ENCODE data around the gene ENPP5.
A peak's percentile ranks its signal among the peaks of the same experiment; 100 is the strongest.
"Not testable (repeated sequence)": the region's sequence is repeated elsewhere in the genome, so short reads cannot be mapped to it uniquely, and the experiment has no call there.

The ENPP5 gene

DNA sequence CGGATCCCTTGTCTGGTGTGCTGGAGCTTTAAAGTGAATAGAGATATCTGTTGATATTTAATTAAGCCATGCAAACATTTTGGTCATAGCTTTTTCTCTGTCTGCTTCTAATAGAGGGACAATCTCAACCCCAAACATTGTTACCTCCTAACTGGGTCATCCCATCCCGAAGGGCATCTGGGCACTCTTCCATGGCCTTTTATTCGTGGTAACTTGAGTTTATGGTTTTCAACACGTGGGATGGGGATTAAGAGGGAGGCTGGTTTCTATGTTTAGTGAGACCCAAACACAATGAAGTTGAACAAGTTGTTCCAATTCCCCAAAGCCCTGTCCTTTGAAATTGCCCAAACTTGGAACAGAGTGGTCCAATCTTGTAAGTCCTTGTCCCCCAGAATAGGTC is 1.4 kb upstream of the ENPP5 start:
- no peak for DNase-seq

DNA sequence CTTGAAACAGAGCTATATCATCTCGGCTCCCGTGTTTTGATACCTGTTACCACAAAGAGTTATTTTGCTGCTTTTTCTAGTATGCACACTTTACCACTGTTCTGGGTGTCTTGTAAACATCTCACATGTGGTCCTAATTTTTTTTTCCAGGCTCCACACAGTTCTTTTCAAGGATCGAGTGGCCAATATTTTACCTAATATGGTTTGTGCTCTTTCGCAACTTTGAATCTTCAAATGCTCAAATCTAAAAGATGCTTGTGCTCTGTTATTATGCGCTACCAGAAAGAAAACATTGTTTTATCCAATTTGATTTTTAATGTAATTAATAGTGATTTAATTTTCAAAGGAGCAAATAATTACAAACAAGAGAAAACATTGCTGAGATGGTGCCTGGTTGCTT is 10.7 kb downstream of the ENPP5 start:
- DNase-seq: no peak

- no peak for DNase-seq
These were observed 11.6 kb downstream of the ENPP5 start for GRCh38 chr6:46159229-46159628.

DNA sequence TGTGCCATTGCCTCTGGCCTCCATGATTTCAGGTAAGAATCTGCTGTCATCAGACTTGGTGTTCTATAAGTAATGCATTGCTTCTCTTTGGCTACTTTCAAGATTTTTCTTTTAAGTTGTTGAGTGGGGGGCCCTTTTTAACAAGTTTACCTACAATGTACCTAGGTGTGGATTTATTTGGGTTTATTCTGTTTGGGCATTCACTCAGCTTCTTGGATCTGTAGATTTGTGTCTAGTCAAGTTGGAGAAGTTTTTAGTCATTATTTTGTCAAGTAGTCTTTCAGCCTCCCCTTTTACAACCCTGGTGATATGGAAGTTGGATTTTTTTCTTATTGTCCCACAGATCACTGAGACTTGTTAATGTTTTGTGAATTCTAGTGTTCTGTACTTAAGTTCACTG is 14.1 kb downstream of the ENPP5 start:
- no peak for DNase-seq

DNA sequence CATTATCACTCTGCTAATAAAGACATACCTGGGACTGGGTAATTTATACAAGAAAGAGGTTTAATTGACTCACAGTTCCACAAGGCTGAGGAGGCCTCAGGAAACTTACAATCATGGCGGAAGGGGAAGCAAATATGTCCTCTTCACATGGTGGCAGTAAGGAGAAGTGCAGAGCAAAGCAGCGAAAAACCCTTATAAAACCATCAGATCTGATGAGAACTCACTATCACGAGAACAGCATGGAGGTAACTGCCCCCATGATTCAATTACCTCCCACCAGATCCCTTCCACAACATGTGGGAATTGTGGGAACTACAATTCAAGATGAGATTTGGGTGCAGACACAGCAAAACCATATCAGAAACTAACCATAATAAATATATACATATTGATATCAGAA is 21.7 kb downstream of the ENPP5 start:
- not testable (repeated sequence) for DNase-seq

DNA sequence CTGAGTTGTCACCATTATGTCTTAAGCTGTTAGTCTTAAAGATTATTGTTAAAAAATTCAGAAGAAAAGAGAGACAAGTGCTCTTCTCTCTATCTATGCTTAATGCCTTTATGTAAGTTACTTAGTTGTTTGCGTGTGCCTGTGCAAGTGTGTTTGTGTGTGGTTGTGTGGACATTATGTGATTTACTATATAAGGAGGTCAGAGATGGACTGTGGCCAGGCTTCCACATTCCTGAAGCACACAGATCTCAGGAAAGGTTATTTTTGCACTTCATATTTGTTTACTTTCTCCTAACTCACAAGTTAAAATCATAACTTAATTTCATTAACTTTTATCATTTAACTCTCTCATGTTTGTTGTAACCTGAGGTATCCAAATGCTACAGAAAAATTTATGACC is 26.5 kb downstream of the ENPP5 start:
- no peak for DNase-seq

- DNase-seq: no peak
These were observed 32.5 kb downstream of the ENPP5 start for GRCh38 chr6:46138281-46138680.

DNA sequence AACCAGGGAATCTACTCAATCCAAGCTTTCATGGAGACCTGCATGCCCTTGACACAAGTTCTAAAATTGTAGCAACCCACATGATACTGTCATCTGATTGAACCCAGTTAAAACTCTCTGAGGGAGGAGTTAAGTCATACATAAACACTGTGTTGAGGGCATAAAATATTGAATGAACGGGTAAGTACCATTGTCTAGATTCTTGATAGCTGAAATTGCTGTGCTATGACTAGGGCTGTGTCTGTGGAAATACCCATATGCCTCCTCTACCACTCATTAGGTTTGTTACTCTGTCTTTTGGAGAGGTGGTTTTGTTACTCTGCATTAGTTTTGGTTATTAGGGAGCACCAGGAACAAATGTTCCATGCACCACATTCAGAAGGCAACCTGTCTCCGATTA is 33.4 kb downstream of the ENPP5 start:
- no peak for DNase-seq

- no peak for DNase-seq
These were observed 33.9 kb downstream of the ENPP5 start for GRCh38 chr6:46136831-46137230.

DNA sequence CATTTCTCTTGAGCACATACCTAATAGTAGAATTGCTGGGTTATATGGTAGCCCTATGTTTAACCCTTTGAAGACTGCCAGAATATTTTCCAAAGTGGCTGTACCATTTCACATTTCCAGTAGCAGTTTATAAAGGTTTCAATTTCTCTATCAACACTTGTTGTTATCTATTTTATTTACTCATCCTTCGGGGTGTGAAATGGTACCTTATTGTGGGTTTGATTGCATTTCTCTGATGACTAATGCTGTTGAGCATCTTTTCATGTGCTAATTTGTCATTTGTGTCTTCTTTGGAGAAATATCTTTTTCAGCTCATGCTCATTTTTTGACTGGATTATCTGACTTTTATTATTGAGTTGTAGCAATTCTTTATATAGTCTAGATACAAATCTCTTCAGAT is 35.6 kb downstream of the ENPP5 start:
- DNase-seq: no peak

GRCh38 chr6:46134216-46134615 is 36.6 kb downstream of the ENPP5 start:
- DNase-seq: no peak

GRCh38 chr6:46131291-46131690 is 39.5 kb downstream of the ENPP5 start:
- DNase-seq: not testable (repeated sequence)

- no peak for DNase-seq
These were observed 40.1 kb downstream of the ENPP5 start for GRCh38 chr6:46130666-46131065.

GRCh38 chr6:46129629-46130511 is 40.9 kb downstream of the ENPP5 start, which contains the start of gene ENPP4:
ENPP4 (plus strand) TSS chr6:46129989; CDS start chr6:46139584, 9,595 bp downstream.
- DNase-seq: peak; percentile 85

DNA sequence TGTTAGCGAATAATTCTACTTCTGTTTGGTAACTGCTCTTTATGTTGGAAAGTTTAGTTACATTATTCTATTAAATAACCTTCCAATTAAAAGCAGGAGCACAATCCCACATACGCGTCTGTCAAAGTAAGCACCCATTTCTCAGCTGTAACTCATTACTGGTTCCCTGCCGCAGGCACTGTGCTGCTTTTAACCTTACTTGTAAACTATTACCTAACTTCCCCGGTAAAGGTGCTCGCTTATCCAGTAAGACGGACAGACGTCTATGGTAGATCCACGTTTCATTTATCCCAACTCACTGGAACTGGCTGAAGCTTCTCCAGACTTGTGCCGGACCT is 41.5 kb downstream of the ENPP5 start:
- no peak for DNase-seq

- no peak for DNase-seq
These were observed 42.3 kb downstream of the ENPP5 start for GRCh38 chr6:46128476-46128875.

DNA sequence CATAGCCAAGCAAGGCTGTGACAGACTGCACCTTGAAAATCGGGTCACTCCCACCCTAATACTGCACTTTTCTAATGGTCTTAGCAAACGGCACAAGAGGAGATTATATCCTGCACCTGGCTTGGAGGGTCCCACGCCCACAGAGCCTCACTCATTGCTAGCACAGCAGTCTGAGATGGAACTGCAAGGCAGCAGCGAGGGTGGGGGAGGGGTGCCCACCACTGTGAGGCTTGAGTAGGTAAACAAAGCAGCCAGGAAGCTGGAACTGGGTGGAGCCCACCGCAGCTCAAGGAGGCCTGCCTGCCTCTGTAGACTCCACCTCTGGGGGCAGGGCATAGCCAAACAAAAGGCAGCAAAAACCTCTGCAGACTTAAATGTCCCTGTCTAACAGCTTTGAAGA is 51.1 kb downstream of the ENPP5 start:
- DNase-seq: not testable (repeated sequence)

- DNase-seq: no peak
These were observed 51.9 kb downstream of the ENPP5 start for GRCh38 chr6:46118836-46119235.

GRCh38 chr6:46118157-46118556 is 52.6 kb downstream of the ENPP5 start:
- DNase-seq: no peak

DNA sequence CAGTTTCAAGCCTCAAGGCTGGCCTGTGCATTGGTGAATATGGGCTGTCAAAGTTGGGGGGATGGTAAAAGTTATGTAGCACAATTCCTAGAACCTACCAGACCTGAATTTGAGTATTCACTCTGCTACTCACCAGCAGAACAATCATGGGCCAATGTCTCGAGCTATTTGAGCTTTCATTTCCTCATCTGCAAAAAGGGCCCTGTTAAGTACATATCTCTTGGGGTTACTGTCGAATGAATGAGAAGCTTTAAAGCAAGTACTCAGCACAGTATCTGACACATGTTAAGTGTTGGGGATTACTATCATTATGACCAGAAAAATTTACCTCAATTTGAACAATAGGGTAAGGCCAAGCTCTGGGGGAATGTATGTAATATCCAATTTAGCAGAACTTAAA is 54.5 kb downstream of the ENPP5 start:
- no peak for DNase-seq

DNA sequence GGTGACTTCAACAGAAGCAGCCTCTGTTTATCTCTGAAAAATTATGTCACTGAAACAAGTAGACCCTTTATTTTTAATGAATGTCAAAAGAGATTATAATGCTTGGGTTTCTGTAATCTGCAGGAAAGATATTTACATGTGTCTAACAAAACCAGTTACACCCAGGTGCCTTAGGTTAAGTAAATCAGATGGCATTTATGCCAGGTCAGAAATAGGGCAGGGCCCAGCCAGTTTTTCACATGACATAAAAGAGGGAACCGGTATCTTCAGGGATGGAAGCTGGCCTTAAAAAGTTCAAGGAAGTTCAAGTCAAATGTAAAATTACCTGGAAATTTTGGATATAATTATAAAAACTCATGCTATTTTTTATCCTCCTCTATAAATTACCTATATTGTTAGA is 55.1 kb downstream of the ENPP5 start:
- no peak for DNase-seq

DNA sequence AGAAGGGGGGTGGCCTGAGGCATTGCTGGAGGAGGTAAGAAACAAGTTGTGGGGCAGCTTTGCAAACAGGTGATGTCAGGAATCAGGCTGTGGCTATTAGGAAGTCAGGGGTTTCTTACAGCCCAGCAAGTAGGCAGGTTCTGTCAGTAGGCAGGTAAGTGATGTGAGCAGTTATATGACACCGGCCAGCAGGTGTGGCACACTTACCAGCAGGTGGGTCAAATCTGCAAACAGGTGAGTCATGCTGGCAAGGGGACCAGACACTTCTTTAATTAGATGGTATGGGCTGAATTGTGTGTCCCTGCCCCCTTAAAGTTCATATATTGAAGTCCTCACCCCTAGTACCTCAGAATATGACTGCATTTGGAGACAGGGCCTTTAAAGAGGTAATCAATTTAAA is 57.4 kb downstream of the ENPP5 start:
- no peak for DNase-seq

All from NCI-H1436 (cell line).